UCSD-AML1 (cell line): ENCODE measurements around the gene DAPK3.
A peak's percentile ranks its signal among the peaks of the same experiment; 100 is the strongest.
"Not testable (repeated sequence)": the region's sequence is repeated elsewhere in the genome, so short reads cannot be mapped to it uniquely, and the experiment has no call there.

Experiments used
- DNase-seq: peaks from one replicate; lab custom pipeline; 2025; ENCODE audit not compliant: unreplicated experiment; lab: John Stamatoyannopoulos, UW

DAPK3 gene

GRCh38 chr19:3979289-3979673 is 8.4 kb upstream of the DAPK3 start:
- no peak for DNase-seq

- DNase-seq: no peak
These were observed 7.2 kb upstream of the DAPK3 start for GRCh38 chr19:3978145-3978544.

- DNase-seq: no peak
These were observed 6.6 kb upstream of the DAPK3 start for GRCh38 chr19:3977242-3978143.

GRCh38 chr19:3976495-3977241 is 5.8 kb upstream of the DAPK3 start:
- no peak for DNase-seq

GRCh38 chr19:3975637-3976087 is 4.8 kb upstream of the DAPK3 start:
- DNase-seq: no peak

GRCh38 chr19:3975144-3975543 is 4.2 kb upstream of the DAPK3 start:
- DNase-seq: no peak

GRCh38 chr19:3970313-3970807 is 539 bp downstream of the DAPK3 start:
- DNase-seq: no peak

- no peak for DNase-seq
These were observed 1.2 kb downstream of the DAPK3 start for GRCh38 chr19:3969435-3970312.

GRCh38 chr19:3968556-3969434 is 2.1 kb downstream of the DAPK3 start:
- DNase-seq: peak; percentile 75

GRCh38 chr19:3967983-3968382 is 2.9 kb downstream of the DAPK3 start:
- DNase-seq: not testable (repeated sequence)

- no peak for DNase-seq
These were observed 4.6 kb downstream of the DAPK3 start for GRCh38 chr19:3966051-3967017.

GRCh38 chr19:3964256-3965194 is 6.4 kb downstream of the DAPK3 start:
- no peak for DNase-seq

GRCh38 chr19:3963458-3964255 is 7.2 kb downstream of the DAPK3 start:
- DNase-seq: no peak

GRCh38 chr19:3961007-3961406 is 9.9 kb downstream of the DAPK3 start:
- no peak for DNase-seq

GRCh38 chr19:3959766-3960131 is 11.2 kb downstream of the DAPK3 start:
- DNase-seq: no peak

- DNase-seq: no peak
These were observed 11.8 kb downstream of the DAPK3 start for GRCh38 chr19:3958836-3959765.
